ENCODE measurements around the gene SETD1B.
"Not testable (repeated sequence)": the region's sequence is repeated elsewhere in the genome, so short reads cannot be mapped to it uniquely, and the experiment has no call there.

The SETD1B gene

GRCh38 chr12:121860257-121860656 lies 56.4 kb downstream of the SETD1B start:
- FAIRE-seq = no peak

- FAIRE-seq = not testable (repeated sequence)
These were observed 56.9 kb downstream of the SETD1B start for GRCh38 chr12:121860699-121861098.

DNA sequence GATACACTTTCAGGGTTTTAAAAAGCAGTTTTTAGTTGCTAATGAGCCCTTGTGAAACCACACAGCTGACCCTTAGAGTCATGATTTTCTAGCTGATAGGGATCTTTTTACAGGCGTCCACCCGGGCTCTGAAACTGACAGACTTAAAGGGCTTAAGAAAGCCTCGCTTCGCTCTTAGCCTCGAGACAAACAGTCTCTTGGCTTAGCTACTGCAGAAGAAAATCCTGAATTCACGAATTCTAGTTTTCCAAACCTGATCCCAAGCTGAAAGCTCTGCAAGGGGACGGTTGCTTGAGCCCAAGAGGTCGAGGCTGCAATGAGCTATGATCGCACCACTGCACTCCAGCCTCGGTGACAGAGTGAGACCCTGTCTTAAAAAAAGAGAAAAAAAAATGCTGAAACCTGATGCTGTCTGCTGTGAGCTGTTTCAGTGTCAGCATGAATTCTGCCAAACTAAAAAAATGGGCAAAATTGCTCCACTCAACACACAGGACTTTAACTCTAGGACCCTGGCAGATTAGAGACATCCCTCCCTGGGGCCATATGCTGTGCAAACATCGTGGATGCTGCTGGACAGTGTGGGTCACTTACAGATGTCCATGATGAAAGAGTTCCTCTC lies 57.9 kb downstream of the SETD1B start:
- FAIRE-seq = no peak

DNA sequence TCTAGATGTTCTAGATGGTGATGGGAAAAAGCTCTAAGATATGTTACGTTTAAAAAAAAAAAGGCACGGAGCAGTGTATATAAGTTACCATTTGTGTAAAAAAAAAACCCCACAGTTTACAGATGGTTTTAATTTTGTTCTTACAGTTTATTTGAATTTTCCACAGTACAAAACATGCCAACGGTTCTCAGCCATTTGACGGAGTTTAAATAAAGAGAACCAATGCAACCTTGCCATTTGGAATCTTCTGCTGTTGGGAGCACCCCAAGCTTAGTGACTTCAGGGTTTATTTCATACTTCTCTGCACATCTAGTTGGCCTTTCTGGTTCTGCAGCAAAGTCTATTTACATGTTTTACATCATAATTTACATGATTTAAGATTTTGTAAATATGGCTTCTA lies 62.5 kb downstream of the SETD1B start:
- FAIRE-seq = no peak

GRCh38 chr12:121869229-121869628 lies 65.4 kb downstream of the SETD1B start:
- FAIRE-seq = not testable (repeated sequence)

DNA sequence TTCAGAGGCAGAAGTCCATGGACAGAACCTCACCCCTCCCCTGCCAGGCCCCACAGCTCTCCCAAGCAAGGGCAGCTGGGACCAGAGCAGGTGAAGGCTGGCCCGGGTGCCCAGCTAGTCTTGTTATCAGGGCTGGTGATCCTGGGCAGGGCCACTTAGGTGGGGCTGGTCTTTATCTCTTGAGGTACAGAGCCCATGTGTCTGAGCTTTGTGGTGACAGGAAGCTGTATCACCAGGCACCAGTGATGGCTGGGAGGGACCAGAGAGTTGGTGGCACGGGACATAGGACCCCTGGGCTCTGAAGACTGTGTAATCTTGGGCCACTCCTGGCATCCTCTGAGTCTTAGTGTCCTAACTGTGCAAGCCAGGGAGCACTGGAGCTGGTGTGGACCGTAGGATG lies 67.7 kb downstream of the SETD1B start:
- FAIRE-seq = no peak

DNA sequence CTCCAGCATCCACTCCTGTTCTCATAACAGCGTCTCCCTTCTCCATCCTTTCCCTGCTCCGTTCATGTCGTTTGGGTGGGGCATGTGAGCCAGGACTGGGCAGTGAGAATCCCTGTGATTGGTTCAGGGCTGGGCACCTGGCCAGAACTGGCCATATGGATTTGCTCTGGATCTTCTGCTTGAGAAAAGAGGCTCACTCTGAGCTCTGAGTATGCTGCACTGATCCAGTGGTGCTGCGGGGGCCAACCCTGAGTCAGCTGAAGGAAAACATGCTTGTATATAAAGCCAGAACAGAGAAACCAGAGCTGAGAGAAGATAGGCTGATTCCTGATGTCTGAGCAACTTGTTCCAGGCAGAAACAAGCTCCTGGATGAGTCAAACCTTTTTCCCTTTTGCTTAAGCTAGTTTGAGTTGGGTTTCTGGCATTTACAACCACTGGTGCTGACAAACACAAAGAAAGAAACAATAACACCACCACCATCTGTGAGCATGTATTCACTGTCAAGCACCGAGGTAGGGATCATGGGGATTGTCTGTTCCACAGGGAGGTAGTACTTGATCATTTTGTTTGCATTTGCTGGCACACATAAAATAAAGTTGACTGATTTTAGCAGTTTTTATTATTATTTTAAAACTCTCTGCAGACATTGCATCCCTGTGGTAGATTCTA lies 68.9 kb downstream of the SETD1B start:
- FAIRE-seq = no peak

DNA sequence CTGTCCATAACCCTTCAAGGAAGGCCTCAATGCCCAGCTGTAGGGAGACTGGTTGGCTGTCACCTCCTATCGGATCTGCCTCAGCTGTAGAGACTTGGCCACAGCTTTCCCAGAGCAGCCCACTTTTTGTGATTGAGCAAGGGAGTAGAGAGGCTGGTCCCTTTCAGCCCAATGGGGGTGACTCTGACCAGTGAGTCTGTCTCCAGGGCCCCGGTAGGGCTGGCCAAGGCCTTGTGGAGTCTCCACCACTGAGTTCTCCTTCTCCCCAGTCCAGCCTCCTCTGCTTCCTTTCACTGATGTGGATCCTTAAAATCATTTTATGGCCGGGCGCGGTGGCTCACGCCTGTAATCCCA lies 69.4 kb downstream of the SETD1B start:
- FAIRE-seq = no peak

DNA sequence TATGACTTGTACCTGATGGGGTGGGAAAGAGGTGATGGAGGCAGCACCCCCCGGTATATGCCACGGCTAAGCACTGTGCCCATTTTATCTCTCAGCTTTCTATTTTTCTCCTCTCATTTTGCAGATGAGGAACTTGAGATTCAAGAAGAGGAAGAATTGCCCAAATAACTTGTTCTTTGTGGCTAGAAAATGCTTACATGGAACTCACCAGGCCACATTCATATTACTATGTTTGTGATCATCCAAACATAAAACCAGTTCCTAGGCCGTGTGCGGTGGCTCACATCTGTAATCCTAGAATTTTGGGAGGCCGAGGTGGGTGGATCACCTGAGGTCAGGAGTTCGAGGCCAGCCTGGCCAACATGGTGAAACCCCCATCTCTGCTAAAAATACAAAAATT lies 70.3 kb downstream of the SETD1B start:
- FAIRE-seq = no peak

DNA sequence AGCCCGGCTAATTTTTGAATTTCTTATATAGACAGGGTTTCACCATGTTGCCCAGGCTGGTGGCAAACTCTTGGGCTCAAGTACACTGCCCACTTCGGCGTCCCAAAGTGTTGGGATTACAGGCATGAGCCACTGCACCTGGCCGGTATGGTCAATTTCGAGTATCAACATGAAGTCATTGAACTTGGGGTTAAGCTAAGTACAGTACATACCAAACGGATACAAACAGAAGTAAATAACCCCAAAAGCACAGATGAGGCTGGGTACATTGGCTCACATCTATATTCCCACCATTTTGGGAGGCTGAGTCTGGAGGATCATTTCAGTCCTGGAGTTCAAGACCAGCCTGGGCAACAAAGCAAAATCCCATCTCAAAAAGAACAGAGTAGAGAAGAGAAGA lies 71.8 kb downstream of the SETD1B start:
- FAIRE-seq = no peak

- FAIRE-seq = not testable (repeated sequence)
These were observed 72.3 kb downstream of the SETD1B start for GRCh38 chr12:121876080-121876447.
